ENCODE measurements around the gene CAAP1. TPM values are rescaled to one million over a fixed set of nuclear protein-coding genes. Genes with fewer than 3 reads are reported as not detected.

Gene CAAP1
- total RNA-seq, 1 experiment from 2014 or later, result 30.5 TPM

DNA sequence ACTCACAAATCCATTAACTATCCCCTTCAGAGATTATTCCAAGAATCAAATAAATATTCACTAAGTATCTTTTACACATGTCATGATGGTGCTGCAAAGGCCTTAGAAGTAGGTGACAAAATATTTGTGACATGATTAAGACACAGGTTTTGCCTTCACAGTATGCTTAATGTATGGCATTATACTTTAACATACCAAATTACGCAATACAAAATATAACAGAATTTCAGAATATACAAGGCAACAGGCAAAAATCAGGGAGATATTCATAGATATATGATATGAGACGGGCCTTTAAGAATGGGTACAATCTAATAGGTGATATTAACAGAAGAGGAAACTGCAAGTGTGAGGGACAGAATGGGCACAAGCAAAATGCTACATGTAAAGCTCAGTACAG is 41.6 kb downstream of the CAAP1 start:
- H2BK15ac ChIP-seq (ENCODE audit: low read depth, low read length), result no peak overlapping the region
- H3K4ac ChIP-seq (ENCODE audit: low read depth, low read length), result no peak overlapping the region

More for the DNA sequence above, 41.6 kb downstream of the CAAP1 start:
- no peak overlapping the region for H3K18ac ChIP-seq (ENCODE audit: insufficient read length, low read depth, low read length)
- H3K27ac ChIP-seq (ENCODE audit: insufficient read length, low read depth, low read length), result no peak overlapping the region
- no peak overlapping the region for H3K27ac Mint-ChIP-seq
- H3K4me3 Mint-ChIP-seq, result no peak overlapping the region
- H3K4me1 Mint-ChIP-seq, result no peaks in the 10 kb centered on the region
- no peaks in the 10 kb centered on the region for H3K4me1 ChIP-seq (ENCODE audit: insufficient read depth, low read length)
- peaks cover 27 to 55% (median 49%) of the 10 kb centered on the region in 3 experiments; a peak in 6 of 7 replicates for H3K36me3 Mint-ChIP-seq (ENCODE audit: insufficient read depth in 1 of 3, low read depth in 3 of 3)
- no peaks in the 10 kb centered on the region for H3K23me2 ChIP-seq (ENCODE audit: insufficient read length, low read depth, low read length, poor library complexity, severe bottlenecking)
- no peaks in the 10 kb centered on the region for H3K27me3 ChIP-seq (ENCODE audit: insufficient read depth, low read length)
- no peaks in the 10 kb centered on the region for H3K9me3 ChIP-seq (ENCODE audit: control insufficient read depth, low read depth, low read length)
- H2BK5ac ChIP-seq (ENCODE audit: insufficient read length, low read length), result no peak overlapping the region
- no peak overlapping the region for H2AK5ac ChIP-seq (ENCODE audit: insufficient read length, low read length)
- DNase-seq, result no peak
- H3K14ac ChIP-seq (ENCODE audit: insufficient read depth, low read length), result no peak overlapping the region
- H2BK120ac ChIP-seq (ENCODE audit: low read depth, low read length, poor library complexity, severe bottlenecking), result no peak overlapping the region
- no peak overlapping the region for H3K9ac ChIP-seq (ENCODE audit: extremely low read depth, insufficient read length, low read length)
- H3K56ac ChIP-seq (ENCODE audit: insufficient read length, low read depth, low read length), result no peak overlapping the region
- H2AFZ ChIP-seq (ENCODE audit: low read length), result no peak overlapping the region
- H3K9me3 Mint-ChIP-seq, result no peaks in the 10 kb centered on the region
- H2BK12ac ChIP-seq (ENCODE audit: insufficient read length, low read depth, low read length), result no peak overlapping the region
- H4K5ac ChIP-seq (ENCODE audit: insufficient read length, low read depth, low read length), result no peak overlapping the region
- no peaks in the 10 kb centered on the region for H3K79me2 ChIP-seq (ENCODE audit: insufficient read depth, low read length)
- H3K27me3 Mint-ChIP-seq (ENCODE audit: low read depth), result no peaks in the 10 kb centered on the region; the same call in 1 of the 2 replicates
- H3T11ph ChIP-seq (ENCODE audit: low read length), result no peak overlapping the region
- no peaks in the 10 kb centered on the region for H3K79me1 ChIP-seq (ENCODE audit: insufficient read depth, low read depth, low read length, poor library complexity, severe bottlenecking)
- H4K20me1 ChIP-seq (ENCODE audit: control insufficient read depth, insufficient read depth, insufficient read length), result no peaks in the 10 kb centered on the region
- TF ChIP-seq CTCF (conservative IDR thresholded peaks at IDR 0.05), result no peak
- H4K91ac ChIP-seq (ENCODE audit: insufficient read length, low read depth, low read length), result no peak overlapping the region
- H3K23ac ChIP-seq (ENCODE audit: insufficient read length, low read depth, low read length), result no peak overlapping the region
- H4K8ac ChIP-seq (replicated peaks; ENCODE audit: insufficient read length, low read depth, low read length), result no peak overlapping the region
- no CpG with 5 or more reads among the region's 2 CpGs for WGBS (ENCODE audit: extremely low coverage, insufficient read length, low lambda C conversion rate)
- no peak overlapping the region for H3K4me2 ChIP-seq (ENCODE audit: insufficient read depth, insufficient read length, low read length)
- no peak overlapping the region for H2BK20ac ChIP-seq (ENCODE audit: low read depth, low read length, poor library complexity, severe bottlenecking)
